H54 (cell line): Measurements from ENCODE around the gene CD151.

Experiments used
- DNase-seq: peaks from one replicate; pipeline ENCODE4 v3.0.0; 2011; ENCODE audit warnings: low spot score, mixed read lengths; ENCODE audit not compliant: insufficient read length
- FAIRE-seq: peaks from 3 replicates; lab custom pipeline; 2011; peaks lifted over from hg19 to GRCh38; lab: Jason Lieb, UNC
- POLR2A ChIP-seq: IDR thresholded peaks from 2 replicates; pipeline ENCODE4 v1.6.1; 2011; ENCODE audit warnings: low read depth, mild to moderate bottlenecking, low read length

The CD151 gene

GRCh38 chr11:813456-814096 lies 19.2 kb upstream of the CD151 start:
- FAIRE-seq = no peak
- DNase-seq = no peak
- TF ChIP-seq POLR2A = no peak

DNA sequence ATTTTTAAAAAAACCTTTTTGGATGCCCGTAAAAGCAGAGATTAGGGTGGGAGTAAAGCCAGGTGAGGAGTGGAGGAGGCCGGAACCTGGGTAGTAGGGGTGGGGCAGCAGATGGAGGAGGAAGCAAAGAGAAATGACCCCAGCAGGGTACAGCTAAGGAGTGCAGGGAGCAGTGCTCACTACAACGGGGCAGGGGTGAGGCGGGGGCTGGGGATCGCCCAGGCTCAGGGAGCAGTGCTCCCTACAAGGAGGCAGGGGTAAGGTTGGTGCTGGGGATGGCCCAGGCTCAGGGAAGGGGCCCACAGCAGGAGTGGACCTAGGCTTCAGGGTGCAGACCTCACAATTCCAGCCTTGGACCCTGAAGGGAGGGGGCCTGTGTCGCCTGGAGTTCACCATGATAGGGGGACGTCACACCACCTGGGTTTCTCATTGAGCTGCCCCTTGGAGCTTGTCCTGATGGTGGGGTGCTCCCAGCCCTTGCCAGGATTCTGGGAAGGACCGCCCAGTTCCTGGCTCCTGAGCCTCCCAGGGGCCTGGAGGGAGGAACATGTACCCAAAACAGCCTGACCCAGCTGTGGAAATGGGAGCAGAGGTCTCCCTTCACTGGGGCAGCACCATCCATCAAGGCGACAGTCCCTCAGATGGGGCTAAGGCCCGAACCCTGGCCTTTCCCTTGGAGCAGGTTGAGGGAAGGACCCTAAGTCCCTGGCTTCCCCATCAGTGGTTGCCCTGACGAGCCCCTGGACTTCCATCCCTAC lies 16.9 kb upstream of the CD151 start:
- FAIRE-seq (no peak), DNase-seq (no peak)
- TF ChIP-seq POLR2A = no peak

GRCh38 chr11:816433-816779 lies 16.3 kb upstream of the CD151 start:
- DNase-seq = no peak
- no peak for FAIRE-seq
- no peak for TF ChIP-seq POLR2A

DNA sequence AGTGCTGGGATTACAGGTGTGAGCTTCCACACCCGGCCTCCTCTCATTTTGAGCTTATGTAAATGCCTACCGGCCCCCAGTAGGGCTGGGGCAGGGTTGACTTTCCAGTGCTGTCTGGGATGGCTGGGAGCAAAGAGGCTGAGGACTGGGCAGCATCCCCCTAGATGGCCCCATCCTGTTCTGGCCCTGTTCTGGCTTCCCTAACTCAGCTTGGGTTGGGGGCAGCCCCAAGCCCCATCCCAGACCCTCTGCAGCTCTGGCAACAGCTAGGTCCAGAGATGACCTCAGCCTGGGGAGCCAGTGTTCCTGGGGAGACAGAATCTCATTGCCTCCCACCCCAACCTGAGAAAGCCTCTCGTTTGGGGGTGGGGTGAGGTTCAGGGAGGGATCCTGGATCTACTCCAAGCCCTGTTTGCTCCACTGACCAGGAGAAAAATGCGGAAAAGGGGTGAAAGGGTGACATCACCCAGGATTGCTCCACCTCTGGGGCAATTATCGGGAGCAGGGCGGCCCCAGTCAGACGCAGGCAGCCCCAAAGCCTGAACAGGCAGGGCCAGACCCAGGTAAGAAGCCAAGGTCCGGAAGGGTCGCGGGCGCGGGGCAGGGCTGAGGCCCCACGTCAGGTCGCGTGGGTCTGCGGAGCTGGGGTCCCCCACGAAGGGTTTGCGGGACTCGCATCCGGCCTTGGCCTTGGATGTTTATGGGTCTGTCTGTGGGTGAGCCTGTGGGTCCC lies 14.2 kb upstream of the CD151 start, which contains the start of gene PNPLA2:
Gene PNPLA2, plus strand, starts transcription at position 519 of the 733 bp plus-strand sequence. CDS start 805 bp downstream, outside the sequence.
- no peak for TF ChIP-seq POLR2A
- DNase-seq = no peak
- FAIRE-seq = no peak

- no peak for DNase-seq
- TF ChIP-seq POLR2A = peak; percentile 81
- FAIRE-seq = no peak
Measured at GRCh38 chr11:819129-819931, 13.4 kb upstream of the CD151 start.

DNA sequence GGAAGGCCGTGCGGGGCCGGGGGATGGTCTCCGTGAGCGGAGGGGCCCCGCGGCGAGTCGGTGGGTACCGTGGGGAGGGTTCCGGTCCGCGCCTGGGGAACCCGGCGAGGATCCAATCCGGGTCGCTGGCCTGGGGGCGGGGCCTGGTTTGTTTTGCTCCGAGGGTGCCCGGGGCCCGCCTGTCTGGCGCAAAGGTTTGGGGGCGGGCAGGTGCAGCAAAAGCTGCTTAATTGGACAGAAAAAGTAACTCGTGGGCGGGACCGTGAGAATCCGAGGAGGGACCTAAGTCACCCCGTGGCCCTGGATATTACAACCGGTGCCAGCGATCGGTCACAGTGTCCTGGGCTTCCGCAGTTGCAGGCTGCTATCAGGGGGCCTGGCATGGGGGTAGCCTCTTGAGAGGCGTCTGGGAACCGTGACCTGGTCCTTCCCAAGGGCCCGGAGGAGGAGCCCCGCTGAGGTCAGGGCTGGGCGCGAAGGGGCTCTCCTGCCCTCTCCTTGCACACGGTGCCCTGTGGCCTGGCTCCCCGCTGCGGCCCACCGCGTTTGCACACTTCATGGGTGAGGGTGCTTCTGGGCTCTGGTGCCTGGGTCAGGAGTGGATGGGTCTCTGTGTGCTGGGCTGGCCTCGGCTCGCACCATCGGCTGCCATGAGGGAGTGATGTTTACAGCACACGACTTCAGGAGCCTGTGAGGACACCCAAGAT lies 12.7 kb upstream of the CD151 start:
- peak; percentile 77 for DNase-seq
- no peak for FAIRE-seq
- TF ChIP-seq POLR2A = peak; percentile 42

- no peak; the same call in 1 of the 2 replicates for TF ChIP-seq POLR2A
- FAIRE-seq (peak; percentile 43), DNase-seq (peak; percentile 98)
Measured at GRCh38 chr11:820655-821511, 11.9 kb upstream of the CD151 start.

DNA sequence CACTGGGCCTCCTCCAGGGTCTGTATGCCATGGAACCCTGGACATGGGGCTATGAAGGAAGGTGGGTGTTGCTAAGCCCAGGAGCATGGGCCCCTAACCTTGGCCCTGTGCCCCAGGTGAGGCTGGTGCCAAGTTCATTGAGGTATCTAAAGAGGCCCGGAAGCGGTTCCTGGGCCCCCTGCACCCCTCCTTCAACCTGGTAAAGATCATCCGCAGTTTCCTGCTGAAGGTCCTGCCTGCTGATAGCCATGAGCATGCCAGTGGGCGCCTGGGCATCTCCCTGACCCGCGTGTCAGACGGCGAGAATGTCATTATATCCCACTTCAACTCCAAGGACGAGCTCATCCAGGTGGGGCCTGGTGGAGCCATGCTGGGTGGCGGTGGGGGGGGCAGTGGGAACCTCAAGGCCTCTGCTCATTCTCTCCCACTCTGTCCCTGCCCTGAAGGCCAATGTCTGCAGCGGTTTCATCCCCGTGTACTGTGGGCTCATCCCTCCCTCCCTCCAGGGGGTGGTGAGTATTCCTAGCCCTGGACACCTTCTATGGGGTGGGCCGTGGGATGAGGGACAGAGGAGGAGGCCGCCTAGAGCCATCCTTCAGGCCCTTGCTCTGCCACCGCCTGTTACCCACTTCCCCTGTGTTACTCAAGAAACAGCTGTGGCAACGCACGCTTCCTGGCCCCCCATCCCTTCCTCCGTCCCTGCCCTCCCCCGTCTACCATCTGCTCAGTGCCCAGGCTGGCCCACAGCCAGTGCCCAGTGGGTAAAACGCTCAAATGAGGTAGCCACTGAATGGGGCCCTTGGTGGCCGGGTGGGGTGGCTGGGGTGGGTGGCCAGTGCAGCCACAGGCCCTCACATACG lies 11.0 kb upstream of the CD151 start:
- DNase-seq (no peak), FAIRE-seq (no peak)
- TF ChIP-seq POLR2A = peak; percentile 18

GRCh38 chr11:823441-824291 lies 9.1 kb upstream of the CD151 start:
- no peak for TF ChIP-seq POLR2A
- FAIRE-seq = no peak

GRCh38 chr11:824292-824880 lies 8.4 kb upstream of the CD151 start:
- no peak for TF ChIP-seq POLR2A
- DNase-seq (no peak), FAIRE-seq (no peak)

More at GRCh38 chr11:823441-824291, 9.1 kb upstream of the CD151 start:
- DNase-seq = no peak
